HFF-Myc (cell line): Measurements from ENCODE around the gene PPFIA2.

Source experiments
- DNase-seq: peaks from one replicate; pipeline ENCODE4 v3.0.0-alpha.2; 2011; ENCODE audit warnings: low read depth; ENCODE audit errors: extremely low read depth
- H3K4me3 ChIP-seq: replicated peaks from 2 replicates; pipeline ENCODE4 v1.5.1; 2011; ENCODE audit warnings: low read depth, mild to moderate bottlenecking, control low read depth, low read length
- TF ChIP-seq, protein P1 (sequence below): IDR thresholded peaks from 2 replicates; pipeline ENCODE4 v1.5.1; 2012; ENCODE audit warnings: mild to moderate bottlenecking, low read depth, low read length, control low read depth; ENCODE audit errors: missing control alignments

PPFIA2 gene

DNA sequence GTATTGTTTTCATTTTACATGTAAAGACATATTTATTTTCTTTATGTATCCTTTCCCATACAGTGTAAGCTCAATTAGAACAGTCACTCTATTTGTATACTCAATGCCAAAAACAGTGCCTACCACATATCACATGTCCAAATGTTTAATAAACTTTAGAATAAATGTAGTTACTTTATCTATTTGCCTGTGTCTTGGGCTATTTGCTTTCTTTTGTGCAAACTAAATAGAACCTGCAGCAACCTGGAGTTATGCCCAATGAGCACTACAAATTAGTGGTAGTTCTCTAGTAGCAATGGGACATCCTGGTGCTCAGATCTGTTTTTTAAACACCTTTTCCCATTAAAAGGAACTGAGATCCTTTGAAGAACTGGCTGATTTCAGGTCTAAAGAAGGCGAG is 186.7 kb downstream of the PPFIA2 start:
- no peak overlapping the region for H3K4me3 ChIP-seq
- DNase-seq, result no peak
- TF ChIP-seq, protein P1, sequence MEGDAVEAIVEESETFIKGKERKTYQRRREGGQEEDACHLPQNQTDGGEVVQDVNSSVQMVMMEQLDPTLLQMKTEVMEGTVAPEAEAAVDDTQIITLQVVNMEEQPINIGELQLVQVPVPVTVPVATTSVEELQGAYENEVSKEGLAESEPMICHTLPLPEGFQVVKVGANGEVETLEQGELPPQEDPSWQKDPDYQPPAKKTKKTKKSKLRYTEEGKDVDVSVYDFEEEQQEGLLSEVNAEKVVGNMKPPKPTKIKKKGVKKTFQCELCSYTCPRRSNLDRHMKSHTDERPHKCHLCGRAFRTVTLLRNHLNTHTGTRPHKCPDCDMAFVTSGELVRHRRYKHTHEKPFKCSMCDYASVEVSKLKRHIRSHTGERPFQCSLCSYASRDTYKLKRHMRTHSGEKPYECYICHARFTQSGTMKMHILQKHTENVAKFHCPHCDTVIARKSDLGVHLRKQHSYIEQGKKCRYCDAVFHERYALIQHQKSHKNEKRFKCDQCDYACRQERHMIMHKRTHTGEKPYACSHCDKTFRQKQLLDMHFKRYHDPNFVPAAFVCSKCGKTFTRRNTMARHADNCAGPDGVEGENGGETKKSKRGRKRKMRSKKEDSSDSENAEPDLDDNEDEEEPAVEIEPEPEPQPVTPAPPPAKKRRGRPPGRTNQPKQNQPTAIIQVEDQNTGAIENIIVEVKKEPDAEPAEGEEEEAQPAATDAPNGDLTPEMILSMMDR, result no peak

DNA sequence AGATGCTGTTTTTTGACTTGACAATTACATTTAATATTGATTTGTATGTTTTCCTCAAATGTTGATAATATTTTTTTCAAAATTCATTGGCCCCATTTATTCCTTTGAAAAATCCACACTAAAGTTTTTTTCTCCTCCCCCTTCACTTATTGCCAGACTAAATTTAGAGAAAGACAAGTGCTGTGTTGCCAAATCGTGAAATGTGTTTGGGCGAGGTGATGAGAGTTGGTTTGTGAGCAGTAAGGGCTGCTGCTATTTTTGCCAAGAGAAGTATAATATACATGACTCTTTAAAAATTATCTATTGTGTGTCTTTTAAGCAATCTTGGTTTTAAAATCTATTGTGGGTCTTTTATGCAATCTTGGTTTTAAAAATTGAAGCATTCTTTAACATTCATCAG is 188.9 kb downstream of the PPFIA2 start:
- TF ChIP-seq, protein P1, result no peak
- no peak overlapping the region for H3K4me3 ChIP-seq
- no peak for DNase-seq

DNA sequence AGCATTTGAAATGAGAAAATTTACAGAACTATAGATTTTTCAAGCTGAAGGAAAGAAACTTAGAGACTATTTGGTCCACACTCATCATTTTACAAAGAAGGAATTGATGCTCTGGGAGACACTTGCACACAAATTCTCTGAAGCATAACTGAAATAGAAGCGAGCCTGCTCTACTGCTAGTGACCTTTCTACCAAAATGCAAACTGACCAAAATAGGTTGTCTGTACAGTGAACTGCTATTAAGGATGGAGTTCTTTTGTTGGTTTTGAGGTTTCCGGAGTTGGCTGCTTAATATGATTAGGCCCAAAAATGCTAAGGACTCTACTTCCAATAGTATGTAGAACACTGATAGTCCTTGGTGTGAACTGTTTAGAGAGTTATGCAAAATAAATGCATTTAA is 194.9 kb downstream of the PPFIA2 start:
- TF ChIP-seq, protein P1, result no peak
- DNase-seq, result no peak

DNA sequence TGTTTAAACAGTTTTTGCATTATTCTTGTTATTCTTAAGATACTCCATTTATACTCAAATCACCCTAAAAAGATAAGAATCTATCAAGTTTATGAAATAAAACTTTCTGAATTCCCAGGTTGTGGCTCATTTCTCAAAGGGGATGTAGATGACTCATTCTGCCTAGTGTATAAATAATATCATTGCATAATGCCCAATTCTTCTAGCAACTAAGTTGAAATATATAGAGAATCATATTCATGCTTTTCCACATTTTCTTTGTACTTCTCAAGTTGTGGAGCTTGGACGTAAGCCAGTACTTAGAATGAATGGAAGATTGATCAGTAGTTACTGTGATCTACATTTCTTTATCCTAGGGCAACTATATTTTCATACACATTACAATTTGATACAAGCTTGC is 201.1 kb downstream of the PPFIA2 start:
- TF ChIP-seq, protein P1, result no peak

More for the DNA sequence above, 194.9 kb downstream of the PPFIA2 start:
- no peak overlapping the region for H3K4me3 ChIP-seq

DNA sequence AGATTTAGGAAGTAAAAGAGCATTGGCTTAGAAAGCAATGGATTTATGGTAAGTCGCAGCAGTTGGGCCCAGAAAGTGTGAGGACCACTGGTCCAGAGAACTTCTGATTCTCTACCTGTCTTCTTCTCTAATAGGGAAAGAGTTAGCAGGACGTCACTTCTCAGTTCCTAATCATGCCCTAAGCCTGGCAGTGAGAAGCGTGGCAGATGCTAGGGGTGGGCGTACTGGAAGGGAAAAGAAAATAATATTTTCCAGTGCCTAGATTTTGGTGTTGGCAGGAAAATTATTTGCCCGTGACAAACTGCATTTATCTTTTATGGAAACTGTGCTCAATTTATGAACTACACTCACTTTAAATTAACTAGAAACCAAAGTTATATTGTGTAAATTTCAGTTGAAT is 212.3 kb downstream of the PPFIA2 start:
- TF ChIP-seq, protein P1, result no peak
- H3K4me3 ChIP-seq, result no peak overlapping the region
- DNase-seq, result no peak

More for the DNA sequence above, 201.1 kb downstream of the PPFIA2 start:
- DNase-seq, result no peak
- no peak overlapping the region for H3K4me3 ChIP-seq

DNA sequence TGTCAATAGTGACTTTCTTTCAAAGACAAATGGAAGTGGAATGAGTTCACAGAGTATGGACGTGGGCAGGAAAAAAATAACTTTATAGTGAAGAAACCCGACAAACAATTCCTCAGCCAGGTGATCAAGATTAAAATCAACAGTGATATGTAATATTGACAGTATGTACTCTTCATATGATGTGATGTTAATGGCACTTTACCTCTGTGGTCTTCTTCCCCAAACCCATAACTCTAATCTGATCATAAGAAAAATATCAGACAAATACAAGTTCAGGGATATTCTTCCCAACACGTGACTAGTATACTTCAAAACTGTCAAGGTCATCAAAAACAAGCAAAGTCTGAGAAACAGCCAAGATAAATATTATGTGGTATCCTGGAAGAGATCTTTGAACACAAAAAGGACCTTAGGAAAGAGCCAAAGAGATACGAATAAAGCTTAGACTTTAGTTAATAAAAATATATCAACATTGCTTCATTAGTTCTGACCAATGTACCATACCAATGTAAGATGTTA is 215.5 kb downstream of the PPFIA2 start:
- TF ChIP-seq, protein P1, result no peak
- DNase-seq, result no peak
- no peak overlapping the region for H3K4me3 ChIP-seq

DNA sequence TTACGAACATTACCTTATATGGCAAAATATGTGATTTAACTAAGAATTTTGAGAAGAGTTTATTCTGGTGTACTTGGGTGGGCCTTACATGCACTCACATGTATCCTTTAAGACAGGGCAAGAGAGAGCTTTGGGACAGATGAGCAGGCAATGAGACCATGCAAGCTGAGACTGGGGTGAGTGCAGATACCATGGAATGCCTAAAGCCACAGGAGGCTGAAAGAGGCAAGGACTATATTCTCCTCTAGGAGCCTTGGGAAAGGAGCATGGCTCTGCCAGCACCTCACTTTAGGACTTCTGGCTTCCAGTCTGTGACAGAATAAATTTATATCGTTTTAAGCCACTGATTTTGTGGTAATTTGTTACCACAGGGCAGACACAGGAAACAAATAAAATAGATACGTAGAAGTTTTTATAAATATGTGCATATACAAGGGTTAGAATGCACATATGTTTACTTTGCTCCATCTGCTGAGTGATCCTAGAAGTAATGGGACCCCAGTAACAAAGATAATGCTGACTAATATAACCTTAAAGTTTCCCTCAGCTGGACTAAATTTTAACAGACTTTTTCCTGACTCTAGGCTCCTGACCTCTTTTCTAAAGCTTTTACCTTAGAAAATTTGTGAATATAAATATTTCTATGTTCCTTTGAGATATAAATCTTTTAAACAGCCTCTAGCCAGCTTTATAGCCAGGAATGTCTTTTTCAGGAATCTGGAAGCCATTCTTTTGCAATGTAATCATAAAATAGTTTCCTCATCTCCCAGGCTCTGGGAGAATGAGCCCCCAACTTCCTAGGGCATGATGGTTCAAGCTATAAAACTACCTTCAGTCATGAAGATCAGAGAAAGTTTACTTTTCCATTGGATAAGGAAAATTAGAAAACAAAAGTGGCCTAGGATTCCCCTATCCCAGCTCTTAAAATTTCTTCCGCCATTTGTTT is 216.8 kb downstream of the PPFIA2 start:
- no peak overlapping the region for H3K4me3 ChIP-seq
- TF ChIP-seq, protein P1, result no peak
- DNase-seq, result no peak
